Measurements from ENCODE around the gene REC114.
"Not testable (repeated sequence)": the region's sequence is repeated elsewhere in the genome, so short reads cannot be mapped to it uniquely, and the experiment has no call there.

Gene REC114

DNA sequence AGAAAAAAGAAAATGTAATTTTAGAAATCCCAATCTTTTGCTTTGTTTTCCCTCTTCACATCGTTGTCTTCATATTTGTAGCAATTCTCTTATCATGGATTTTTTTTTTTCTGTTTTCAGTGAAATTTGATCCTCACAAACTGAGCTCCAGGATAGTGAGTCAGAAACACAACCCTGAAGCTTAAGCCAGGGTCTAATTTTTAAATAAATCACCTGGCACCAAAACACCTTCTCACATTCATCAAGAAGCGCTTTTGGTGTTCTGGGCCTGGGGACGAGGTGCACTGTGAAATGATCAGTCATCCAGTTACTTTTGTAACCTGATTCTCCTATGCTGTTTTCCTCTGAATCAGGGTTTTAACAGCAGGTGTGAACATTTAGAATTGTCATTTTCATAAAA, 87.7 kb downstream of the REC114 start:
- DNase-seq (ENCODE audit: low read depth), result no peak

DNA sequence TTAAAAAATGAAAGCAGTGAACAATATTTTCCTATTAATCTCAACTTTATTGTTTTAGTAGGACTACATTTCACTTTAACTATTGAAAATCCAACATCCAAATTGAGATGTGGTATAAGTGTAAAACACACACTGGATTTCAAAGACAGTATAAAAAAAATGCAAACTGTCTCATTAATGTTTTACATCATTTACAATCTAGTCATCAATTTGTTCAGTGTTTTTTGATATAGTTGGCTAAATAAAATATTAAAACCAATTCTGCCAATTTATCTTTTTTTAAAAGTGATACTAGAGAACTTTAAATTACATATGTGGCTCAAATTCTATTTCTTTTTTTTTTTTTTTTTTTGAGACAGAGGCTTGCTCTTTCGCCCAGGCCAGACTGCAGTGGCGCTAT, 95.2 kb downstream of the REC114 start:
- no peak for DNase-seq (ENCODE audit: low read depth)

DNA sequence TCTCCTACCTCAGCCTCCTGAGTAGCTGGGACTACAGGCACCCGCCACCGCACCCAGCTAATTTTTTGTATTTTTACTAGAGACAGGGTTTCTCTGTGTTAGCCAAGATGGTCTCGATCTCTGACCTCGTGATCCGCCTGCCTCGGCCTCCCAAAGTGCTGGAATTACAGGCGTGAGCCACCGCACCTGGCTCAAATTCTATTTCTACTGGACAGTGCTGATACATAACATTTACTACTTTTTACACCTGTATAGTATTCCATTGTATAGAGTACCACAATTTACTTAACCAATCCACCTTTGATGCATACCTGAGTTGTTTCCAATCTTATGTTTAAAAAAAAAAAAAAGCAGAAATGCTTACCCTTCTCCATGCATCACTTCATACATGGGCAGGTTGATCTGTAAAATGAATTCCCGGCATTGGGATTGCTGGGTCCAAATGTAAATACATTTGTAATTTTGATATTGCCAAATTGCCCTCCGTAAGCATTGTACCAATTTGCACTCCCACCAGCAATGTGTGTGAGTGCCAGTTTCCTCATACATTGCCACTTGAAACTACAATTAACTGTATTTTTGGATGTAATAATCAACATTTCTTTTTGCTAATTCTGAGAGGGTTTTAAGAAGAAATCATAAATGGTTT, 95.7 kb downstream of the REC114 start:
- DNase-seq (ENCODE audit: low read depth), result no peak

DNA sequence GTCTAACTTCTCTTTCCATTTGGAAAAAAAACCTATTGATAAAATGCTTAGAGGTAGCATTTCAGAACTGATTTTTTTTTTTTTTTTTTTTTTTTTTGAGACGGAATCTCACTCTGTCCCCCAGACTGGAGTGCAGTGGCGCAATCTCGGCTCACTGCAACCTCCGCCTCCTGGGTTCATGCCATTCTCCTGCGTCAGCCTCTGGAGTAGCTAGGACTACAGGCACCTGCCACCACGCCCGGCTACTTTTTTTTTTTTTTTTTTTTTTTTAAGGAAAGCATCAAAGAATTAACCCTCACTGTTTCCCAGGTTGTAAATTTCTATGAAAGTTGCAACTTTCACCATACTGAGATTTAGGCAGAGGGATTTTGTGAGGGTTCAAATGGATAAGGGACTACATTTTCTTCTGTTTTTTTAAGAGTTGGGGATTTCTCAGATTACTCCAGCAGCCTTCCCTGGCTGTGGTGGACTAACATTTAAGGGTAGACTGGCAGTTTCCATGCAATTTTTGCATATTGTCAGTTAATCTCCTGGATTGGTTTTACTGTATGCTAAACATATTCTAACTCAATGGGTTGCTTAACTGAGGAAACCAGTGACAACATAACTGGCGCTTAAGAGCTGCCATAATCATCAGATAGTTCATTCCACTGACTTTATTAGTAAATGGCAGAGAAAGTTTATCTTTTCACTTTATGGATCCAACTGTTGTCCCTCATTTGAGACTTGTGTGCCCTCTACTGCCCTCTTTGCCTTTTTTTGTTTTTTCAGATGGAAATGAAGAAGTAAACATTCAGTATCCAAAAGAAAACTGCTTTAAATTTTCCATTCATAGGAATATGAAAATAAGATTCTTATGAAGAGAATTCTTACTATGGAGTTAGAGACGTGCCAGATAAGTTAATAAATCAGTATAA, 96.5 kb downstream of the REC114 start:
- DNase-seq (ENCODE audit: low read depth), result no peak

DNA sequence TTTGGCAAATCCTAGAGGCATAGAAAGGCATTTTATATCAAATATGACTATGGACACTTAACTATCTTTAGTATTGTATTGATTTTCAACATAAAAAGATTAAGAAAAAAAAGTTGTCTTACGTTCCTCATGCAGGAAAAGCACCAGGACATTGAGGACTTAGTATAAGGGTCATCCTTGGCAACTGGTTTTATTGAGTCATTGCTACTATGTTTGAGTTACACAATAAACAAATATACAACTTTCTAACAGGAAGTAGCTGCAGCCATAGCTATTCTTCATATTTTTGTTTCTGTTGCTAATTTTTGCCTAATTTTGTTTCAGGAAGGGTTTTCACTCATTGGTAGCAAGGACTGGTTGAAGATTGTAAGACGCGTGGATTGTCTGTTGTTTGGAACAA, 97.2 kb downstream of the REC114 start:
- no peak for DNase-seq (ENCODE audit: low read depth)

- no peak for DNase-seq (ENCODE audit: low read depth)
Observed at GRCh38 chr15:73541479-73541878, 98.5 kb downstream of the REC114 start.

GRCh38 chr15:73548925-73549324, 106.0 kb downstream of the REC114 start:
- not testable (repeated sequence) for DNase-seq (ENCODE audit: low read depth)

GRCh38 chr15:73550190-73550589, 107.2 kb downstream of the REC114 start:
- no peak for DNase-seq (ENCODE audit: low read depth)

DNA sequence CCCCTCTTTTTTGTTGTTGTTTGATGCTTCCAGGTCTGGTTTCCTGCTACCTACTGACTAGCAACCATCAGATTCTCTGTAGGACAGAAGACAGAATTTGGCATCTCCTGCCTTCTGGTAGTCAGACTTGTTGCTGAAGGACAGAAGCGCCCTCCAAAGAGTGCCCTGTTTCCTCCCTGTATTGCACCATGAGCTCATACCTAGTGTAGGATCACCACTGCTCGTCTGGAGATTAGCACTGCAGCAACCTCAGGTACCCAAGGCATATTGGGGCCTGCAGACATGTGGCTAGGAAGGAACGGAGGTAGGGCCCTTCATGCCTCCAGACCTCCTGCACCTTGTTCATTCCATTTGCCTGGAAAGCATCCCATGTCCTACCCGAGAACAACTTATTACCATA, 112.1 kb downstream of the REC114 start:
- no peak for DNase-seq (ENCODE audit: low read depth)

DNA sequence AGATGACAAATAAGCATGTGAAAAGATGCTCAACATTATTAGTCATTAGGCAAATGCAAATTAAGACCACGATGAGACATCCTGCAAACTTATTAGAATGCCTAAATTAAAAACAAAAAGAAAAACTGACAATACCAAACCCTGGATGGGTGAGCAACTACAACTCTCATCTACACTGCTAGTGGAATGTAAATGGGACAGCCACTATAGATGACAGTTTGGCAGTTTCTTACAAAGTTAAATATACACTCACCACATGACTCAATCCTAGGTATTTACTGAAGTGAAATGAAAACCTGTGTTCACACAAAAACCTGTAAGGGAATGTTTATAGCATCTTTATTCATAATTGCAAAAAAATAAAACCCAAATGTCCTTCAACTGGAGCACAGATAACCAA, 115.6 kb downstream of the REC114 start:
- DNase-seq (ENCODE audit: low read depth), result no peak

GRCh38 chr15:73560501-73561117, 117.6 kb downstream of the REC114 start:
- no peak for DNase-seq (ENCODE audit: low read depth)

DNA sequence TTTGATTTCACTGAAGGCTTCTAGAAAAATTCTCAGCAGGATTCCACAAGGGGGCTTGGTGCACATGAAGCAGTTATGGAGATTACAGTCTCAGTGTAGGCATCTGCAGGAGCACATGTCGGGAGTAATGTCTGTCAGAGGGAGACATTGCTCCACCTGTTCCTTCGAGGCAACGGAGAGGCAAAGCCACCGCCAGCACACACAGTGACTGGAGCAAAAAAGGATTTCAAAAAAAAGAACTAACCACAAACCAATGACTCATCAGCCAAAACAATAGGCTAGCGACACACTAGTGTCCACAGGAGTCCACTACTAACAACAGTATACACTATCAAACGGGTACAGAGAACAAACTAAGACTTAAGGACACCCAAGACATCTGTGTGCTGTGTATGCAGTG, 121.3 kb downstream of the REC114 start:
- DNase-seq (ENCODE audit: low read depth), result no peak

- DNase-seq (ENCODE audit: low read depth), result no peak
Observed at GRCh38 chr15:73567020-73567419, 124.1 kb downstream of the REC114 start.

DNA sequence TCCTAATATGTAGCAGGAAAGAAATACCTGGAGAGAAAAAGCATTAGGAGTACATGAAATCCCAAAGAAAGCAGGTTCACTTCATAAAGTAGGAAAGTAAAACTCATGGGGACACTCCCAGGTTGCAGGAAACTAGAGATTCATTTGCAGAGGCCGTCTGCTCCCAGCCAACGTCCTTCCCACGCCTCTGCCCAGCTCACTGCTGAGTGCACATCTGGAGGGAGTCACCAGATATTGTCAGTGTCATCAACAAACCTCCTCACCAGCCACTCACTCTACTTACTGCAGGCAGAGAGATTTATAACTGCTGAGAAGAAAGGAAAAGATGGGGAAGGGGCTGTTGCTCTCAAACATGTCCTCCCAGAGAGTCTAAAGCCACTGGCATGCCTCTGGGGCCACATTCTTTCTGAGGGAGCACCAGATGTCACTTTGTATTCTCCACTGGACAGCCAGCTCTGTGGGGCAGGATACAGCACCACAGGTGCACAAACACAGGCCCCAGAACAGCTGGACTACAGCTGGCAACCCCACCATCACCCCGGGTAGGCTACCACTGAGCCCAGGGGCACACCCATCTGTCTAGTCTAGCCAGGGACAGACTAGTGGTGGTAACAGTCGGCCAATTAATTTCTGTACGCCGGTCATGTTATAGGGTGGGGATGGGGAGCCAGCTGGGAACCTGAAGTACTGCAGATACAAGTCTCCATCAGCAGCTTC, 125.8 kb downstream of the REC114 start:
- DNase-seq (ENCODE audit: low read depth), result no peak

DNA sequence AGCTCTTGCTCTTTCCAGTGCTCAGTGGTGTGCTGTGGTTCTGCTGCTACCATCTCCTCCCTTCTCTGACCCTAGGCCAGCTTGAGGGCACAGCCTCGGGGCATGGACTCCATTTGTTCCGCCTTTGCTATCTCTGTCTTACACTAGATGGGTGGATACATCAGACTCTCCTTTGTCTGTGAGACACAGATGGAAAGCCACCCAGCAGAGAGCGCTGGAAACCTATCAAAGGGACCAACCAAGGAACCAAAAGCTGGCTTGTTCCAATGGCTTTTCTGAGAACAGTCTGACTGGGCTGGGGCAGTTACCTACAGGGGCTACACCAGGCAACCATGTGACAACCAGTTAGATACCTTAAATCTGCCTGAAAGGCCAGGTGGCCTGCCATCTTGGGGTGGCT, 126.4 kb downstream of the REC114 start:
- no peak for DNase-seq (ENCODE audit: low read depth)

DNA sequence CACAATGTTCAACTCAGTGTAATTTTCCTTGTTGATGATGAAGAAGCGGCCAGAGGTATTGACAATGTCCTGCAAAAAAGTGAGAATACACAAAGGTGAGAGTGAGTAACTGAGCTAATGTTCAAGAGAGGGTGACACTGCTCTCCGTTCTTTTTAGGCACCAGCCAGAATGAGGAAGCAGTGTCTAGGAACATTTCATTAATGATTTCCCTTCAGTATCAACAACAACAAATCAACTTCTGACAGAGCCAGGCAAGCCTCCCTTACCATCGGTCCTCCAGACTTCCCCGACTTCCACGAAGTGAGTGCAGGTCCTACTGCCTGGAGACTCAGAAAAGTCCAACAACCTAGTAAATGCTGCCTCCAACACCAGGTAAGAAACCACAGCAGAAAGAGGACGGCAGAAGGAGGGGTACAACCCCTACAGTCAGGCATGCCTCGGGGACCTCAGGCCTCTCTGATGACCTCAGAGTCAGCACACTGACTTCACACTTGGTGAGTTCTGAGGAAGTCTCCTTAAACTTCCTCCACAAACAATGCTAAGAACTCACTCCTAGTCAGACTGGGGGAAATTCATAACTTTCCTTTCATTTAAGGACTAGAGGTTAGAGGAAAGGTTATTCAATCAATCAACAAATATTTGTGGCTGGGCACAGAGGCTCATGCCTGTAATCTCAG, 127.5 kb downstream of the REC114 start:
- DNase-seq (ENCODE audit: low read depth), result no peak

DNA sequence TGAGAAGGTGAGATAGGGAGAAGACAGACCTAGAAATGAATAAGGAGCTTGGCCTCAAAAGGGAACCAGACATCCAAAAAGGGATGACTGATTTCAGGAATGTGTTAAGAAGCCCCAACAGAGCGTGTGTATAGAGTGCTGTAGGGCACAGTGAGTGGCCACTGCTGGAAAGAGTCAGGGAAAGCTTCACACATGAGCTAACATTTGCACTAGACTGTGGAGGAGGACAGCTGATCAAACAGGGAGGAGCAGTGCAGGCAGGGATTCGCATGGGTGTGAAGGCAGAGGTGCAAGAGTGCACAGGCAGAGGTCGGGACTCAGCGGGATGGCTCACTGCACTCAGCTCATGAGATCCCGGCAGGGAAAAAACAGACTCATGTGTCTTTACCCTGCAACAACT, 128.4 kb downstream of the REC114 start:
- DNase-seq (ENCODE audit: low read depth), result no peak

DNA sequence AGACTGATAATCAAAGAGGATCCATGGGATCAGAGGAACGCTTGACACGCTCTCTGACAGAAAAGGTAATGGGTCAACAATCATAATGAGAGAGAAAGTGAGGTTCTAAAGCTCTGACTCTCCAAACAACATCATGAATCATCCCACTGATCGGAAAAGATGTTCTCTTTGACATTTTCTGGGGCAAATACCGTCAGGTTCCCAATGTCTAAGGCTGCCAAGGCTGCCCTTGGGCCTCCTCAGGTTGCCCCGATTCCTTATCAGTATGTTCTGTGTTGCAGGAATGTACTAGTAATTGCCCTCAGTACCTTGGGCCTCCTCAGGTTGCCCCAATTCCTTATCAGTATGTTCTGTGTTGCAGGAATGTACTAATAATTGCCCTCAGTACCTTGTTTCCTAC, 129.3 kb downstream of the REC114 start:
- DNase-seq (ENCODE audit: low read depth), result no peak

DNA sequence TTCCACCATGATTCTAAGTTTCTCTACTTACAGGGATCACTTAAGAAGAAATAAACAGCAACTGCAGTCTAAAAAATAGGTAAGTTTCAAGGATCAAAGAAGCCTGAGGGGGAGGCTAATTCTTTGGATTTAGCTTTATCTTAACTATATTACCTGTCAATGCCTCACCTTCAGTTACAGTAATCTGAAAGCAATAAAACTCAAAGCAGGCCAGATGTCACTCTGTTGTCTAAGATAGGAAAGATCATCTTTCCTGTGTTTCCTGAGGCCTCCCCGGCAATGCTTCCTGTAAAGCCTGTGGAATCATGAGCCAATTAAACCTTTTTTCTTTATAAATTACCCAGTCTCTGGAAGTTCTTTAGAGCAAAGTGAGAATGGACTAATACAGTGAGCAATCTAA, 130.1 kb downstream of the REC114 start:
- no peak for DNase-seq (ENCODE audit: low read depth)

DNA sequence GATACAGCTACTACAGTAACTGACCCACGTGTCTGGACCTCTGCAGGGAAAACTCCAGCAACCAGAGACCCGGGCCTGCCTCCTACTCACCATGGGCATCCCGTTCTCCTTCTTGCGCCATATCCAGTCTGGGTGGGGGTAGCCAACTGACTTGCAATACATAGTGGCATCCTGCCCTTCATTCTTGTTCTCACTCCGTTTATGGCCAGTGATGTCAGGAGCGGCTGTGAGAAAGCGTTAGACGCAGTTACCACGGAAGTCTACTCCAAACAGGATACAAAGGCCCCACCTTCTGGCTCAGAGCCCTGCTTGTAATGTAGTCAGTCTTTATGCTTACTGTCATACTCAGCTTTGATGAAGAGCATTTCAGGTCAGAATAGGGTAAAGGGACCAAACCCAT, 130.6 kb downstream of the REC114 start:
- DNase-seq (ENCODE audit: low read depth), result no peak

DNA sequence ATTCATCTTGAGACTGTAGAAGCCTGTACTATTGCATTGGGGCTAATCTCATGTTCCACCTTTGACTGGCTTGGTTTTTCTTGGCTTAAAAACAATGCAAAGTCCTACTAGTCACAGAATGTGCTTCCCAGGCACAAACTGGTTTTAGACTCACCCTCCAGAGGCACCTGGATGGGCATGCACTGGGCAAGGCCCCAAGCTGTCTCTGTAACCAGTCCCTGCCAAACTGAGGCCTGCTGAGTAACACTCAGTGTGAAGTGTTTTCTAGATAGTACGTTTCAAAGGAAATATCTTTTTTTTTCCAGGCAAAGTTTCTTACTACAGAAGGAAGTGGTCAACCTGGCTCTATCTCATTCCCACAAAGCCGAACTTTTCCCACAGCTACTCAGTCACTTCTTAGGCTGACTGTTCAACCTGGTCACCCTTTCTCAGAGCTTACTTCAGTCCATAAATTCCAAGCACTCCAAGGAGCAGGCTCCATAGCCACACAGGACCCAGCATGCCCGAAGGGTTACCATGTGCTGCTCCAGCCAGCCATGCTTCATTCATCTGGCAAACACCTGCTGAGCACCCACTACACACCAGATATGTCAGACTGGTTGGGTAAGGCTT, 132.8 kb downstream of the REC114 start:
- DNase-seq (ENCODE audit: low read depth), result no peak
